ENCODE data around the gene FOXN4.

The FOXN4 gene

GRCh38 chr12:109258607-109259544, 50.2 kb downstream of the FOXN4 start:
- DNase-seq (ENCODE audit: low read depth in 2 of 2): no peak

- DNase-seq (ENCODE audit: low read depth in 2 of 2): no peak
Measured at GRCh38 chr12:109258201-109258600, 50.9 kb downstream of the FOXN4 start.

- DNase-seq (ENCODE audit: low read depth in 2 of 2): no peak
Measured at GRCh38 chr12:109256011-109256410, 53.1 kb downstream of the FOXN4 start.

GRCh38 chr12:109255377-109255776, 53.7 kb downstream of the FOXN4 start:
- DNase-seq (ENCODE audit: low read depth in 2 of 2): no peak

- no peak for DNase-seq (ENCODE audit: low read depth in 2 of 2)
Measured at GRCh38 chr12:109253913-109254544, 55.1 kb downstream of the FOXN4 start.

- no peak for DNase-seq (ENCODE audit: low read depth in 2 of 2)
Measured at GRCh38 chr12:109252799-109253198, 56.3 kb downstream of the FOXN4 start.

GRCh38 chr12:109250523-109250922, 58.6 kb downstream of the FOXN4 start:
- DNase-seq (ENCODE audit: low read depth in 2 of 2): no peak

- DNase-seq (ENCODE audit: low read depth in 2 of 2): no peak
Measured at GRCh38 chr12:109247831-109248654, 61.0 kb downstream of the FOXN4 start.

GRCh38 chr12:109246221-109246620, 62.9 kb downstream of the FOXN4 start:
- no peak for DNase-seq (ENCODE audit: low read depth in 2 of 2)

- no peak for DNase-seq (ENCODE audit: low read depth in 2 of 2)
Measured at GRCh38 chr12:109244073-109244472, 65.0 kb downstream of the FOXN4 start.

GRCh38 chr12:109241936-109242335, 67.1 kb downstream of the FOXN4 start:
- DNase-seq (ENCODE audit: low read depth in 2 of 2): no peak

GRCh38 chr12:109240365-109240764, 68.7 kb downstream of the FOXN4 start:
- DNase-seq (ENCODE audit: low read depth in 2 of 2): no peak

GRCh38 chr12:109239691-109240090, 69.4 kb downstream of the FOXN4 start:
- no peak for DNase-seq (ENCODE audit: low read depth in 2 of 2)

GRCh38 chr12:109239179-109239578, 69.9 kb downstream of the FOXN4 start:
- no peak for DNase-seq (ENCODE audit: low read depth in 2 of 2)

- no peak for DNase-seq (ENCODE audit: low read depth in 2 of 2)
Measured at GRCh38 chr12:109236257-109236656, 72.8 kb downstream of the FOXN4 start.

GRCh38 chr12:109234012-109234411, 75.1 kb downstream of the FOXN4 start:
- DNase-seq (ENCODE audit: low read depth in 2 of 2): no peak

- no peak for DNase-seq (ENCODE audit: low read depth in 2 of 2)
Measured at GRCh38 chr12:109232731-109233130, 76.4 kb downstream of the FOXN4 start.

GRCh38 chr12:109230193-109230592, 78.9 kb downstream of the FOXN4 start:
- no peak for DNase-seq (ENCODE audit: low read depth in 2 of 2)

GRCh38 chr12:109228664-109229063, 80.4 kb downstream of the FOXN4 start:
- DNase-seq (ENCODE audit: low read depth in 2 of 2): no peak
